GM12878 (cell line): ENCODE data around the gene MYBPC2. TPM values are rescaled to one million over a fixed set of nuclear protein-coding genes. Genes with fewer than 3 reads are reported as not detected.
A peak's percentile ranks its signal among the peaks of the same experiment; 100 is the strongest.

Experiments
- BACH1 ChIP-seq: fragments of 450-650 bp; IDR thresholded peaks from 2 replicates; pipeline ENCODE4 v1.6.1; 2017; ENCODE audit warnings: mild to moderate bottlenecking, borderline replicate concordance
- BCL3 ChIP-seq: IDR thresholded peaks from 2 replicates; pipeline ENCODE4 v1.6.1; 2011; ENCODE audit warnings: borderline replicate concordance, low read depth, mild to moderate bottlenecking, moderate library complexity, low read length; ENCODE audit not compliant: insufficient read depth, poor library complexity, severe bottlenecking
- EED ChIP-seq: sonication (generic); IDR thresholded peaks from 2 replicates; pipeline ENCODE4 v1.6.1; 2016; ENCODE audit warnings: antibody characterized with exemption, low read depth
- ESRRA ChIP-seq: IDR thresholded peaks from 2 replicates; pipeline ENCODE4 v1.6.1; 2012; ENCODE audit warnings: mild to moderate bottlenecking, low read length, improper control_type of control experiment
- IKZF1 ChIP-seq: fragments of 450-650 bp; conservative IDR thresholded peaks from 2 replicates; pipeline ENCODE4 v1.6.1; 2017; ENCODE audit warnings: antibody characterized with exemption, mild to moderate bottlenecking
- IRF4 ChIP-seq: IDR thresholded peaks from 2 replicates; pipeline ENCODE4 v1.6.1; 2011; ENCODE audit warnings: low read depth, low read length
- JUND ChIP-seq: IDR thresholded peaks from 2 replicates; pipeline ENCODE4 v1.6.1; 2012; ENCODE audit warnings: low read depth, mild to moderate bottlenecking, low read length, improper control_type of control experiment, moderate library complexity
- MXI1 ChIP-seq: fragments of 150-350 bp; IDR thresholded peaks from 2 replicates; pipeline ENCODE4 v1.6.1; 2011; ENCODE audit warnings: low read depth, mild to moderate bottlenecking, inconsistent platforms, low read length, improper control_type of control experiment
- NFIC ChIP-seq: IDR thresholded peaks from 2 replicates; pipeline ENCODE4 v1.6.1; 2012; ENCODE audit warnings: low read depth, mild to moderate bottlenecking, inconsistent platforms, low read length, moderate library complexity
- NR2C2 ChIP-seq: IDR thresholded peaks from 2 replicates; pipeline ENCODE4 v1.6.1; 2011; ENCODE audit warnings: borderline replicate concordance, low read depth; ENCODE audit not compliant: control insufficient read depth, insufficient read length
- POLR2A ChIP-seq: IDR thresholded peaks from 2 replicates; pipeline ENCODE4 v1.6.1; 2011; ENCODE audit warnings: low read depth, mild to moderate bottlenecking, low read length
- POU2F2 ChIP-seq: IDR thresholded peaks from 3 replicates; pipeline ENCODE4 v1.6.1; 2011; ENCODE audit warnings: low read depth, mild to moderate bottlenecking, low read length, borderline replicate concordance
- SPI1 ChIP-seq: IDR thresholded peaks from 2 replicates; pipeline ENCODE4 v1.6.1; 2011; ENCODE audit warnings: low read depth, mild to moderate bottlenecking, low read length, moderate library complexity, borderline replicate concordance; ENCODE audit not compliant: insufficient read depth
- SRF ChIP-seq, 2 experiments: IDR thresholded peaks; 2 replicates each; pipeline ENCODE4 v1.6.1; 2011; ENCODE audit warnings: low read depth in 2 of 2, low read length in 2 of 2, mild to moderate bottlenecking in 1 of 2, moderate library complexity in 1 of 2
- TARDBP ChIP-seq: IDR thresholded peaks from 2 replicates; pipeline ENCODE4 v1.6.1; 2016; ENCODE audit warnings: borderline replicate concordance
- ZNF592 ChIP-seq: fragments of 450-650 bp; IDR thresholded peaks from 2 replicates; pipeline ENCODE4 v1.6.1; 2017; ENCODE audit warnings: mild to moderate bottlenecking, moderate library complexity
- polyA plus RNA-seq, 11 experiments: library from polyadenylated mRNA; depleted of rRNA in 4 of 11; unstranded in 6 of 11; stranded (reverse) in 5 of 11; fragments of >200 nt; fragmentation: Nextera tagmentation in 4 of 11; fragmentation: Illumina TruSeq in 1 of 11; extraction: Ambion mirVana in 4 of 11; extraction: Trizol in 1 of 11; gene quantifications; 1 replicate in 1 of 11; 2 replicates in 10 of 11; pipeline versions ENCODE4 v1.2.1 to v1.2.3, GENCODE V29; 2011 to 2016; ENCODE audit warnings: inconsistent platforms in 2 of 11, missing spikeins in 2 of 11, low read depth in 1 of 11
- total RNA-seq, 4 experiments: library from RNA; depleted of rRNA in 3 of 4; stranded (reverse); fragments of >200 nt in 3 of 4; fragmentation: Illumina TruSeq in 1 of 4; extraction: Trizol in 1 of 4; gene quantifications; 2 replicates each; pipeline versions ENCODE4 v1.2.1 to v1.2.3, GENCODE V29; 2013 to 2021

The MYBPC2 gene
- total and polyA plus RNA-seq, 10 of the 15 experiments (the other 5 are each of a cell fraction or from before 2014, with no cell fraction given), result 0.09 to 2.6 (median 0.61) TPM

- TF ChIP-seq TARDBP (0 out of 2 replicates have a peak, but pooled peaks have one; percentile 44), POU2F2 (peak; percentile 66; the same call in 2 of the 3 replicates), BCL3 (peak; percentile 79), SRF (IDR thresholded peaks at IDR 0.05; ENCODE audit: low read depth in 2 of 2, low read length in 2 of 2) (0 out of 4 replicates have a peak, but pooled peaks of 1 of the 2 experiments have one; percentile 63), JUND (no peak), SPI1 (peak; percentile 99), POLR2A (peak; percentile 84), IKZF1 (peak; percentile 44; the same call in 1 of the 2 replicates), IRF4 (peak; percentile 91), ESRRA (no peak), NR2C2 (no peak), ZNF592 (0 out of 2 replicates have a peak, but pooled peaks have one; percentile 16), NFIC (no peak), BACH1 (peak; percentile 52; the same call in 1 of the 2 replicates), EED (peak; percentile 46; the same call in 1 of the 2 replicates), MXI1 (peak; percentile 3; the same call in 1 of the 2 replicates)
- TF ChIP-seq, all 136 proteins: peak for 31
These were observed 17.0 kb upstream of the MYBPC2 start (continued) for GRCh38 chr19:50415661-50416033.
